Measurements from ENCODE around the gene ZBTB37. TPM values are rescaled to one million over a fixed set of nuclear protein-coding genes. Genes with fewer than 3 reads are reported as not detected.

Gene ZBTB37
- total and polyA plus RNA-seq, 12 donors = 0.55 to 15.2 (median 11.1) TPM

DNA sequence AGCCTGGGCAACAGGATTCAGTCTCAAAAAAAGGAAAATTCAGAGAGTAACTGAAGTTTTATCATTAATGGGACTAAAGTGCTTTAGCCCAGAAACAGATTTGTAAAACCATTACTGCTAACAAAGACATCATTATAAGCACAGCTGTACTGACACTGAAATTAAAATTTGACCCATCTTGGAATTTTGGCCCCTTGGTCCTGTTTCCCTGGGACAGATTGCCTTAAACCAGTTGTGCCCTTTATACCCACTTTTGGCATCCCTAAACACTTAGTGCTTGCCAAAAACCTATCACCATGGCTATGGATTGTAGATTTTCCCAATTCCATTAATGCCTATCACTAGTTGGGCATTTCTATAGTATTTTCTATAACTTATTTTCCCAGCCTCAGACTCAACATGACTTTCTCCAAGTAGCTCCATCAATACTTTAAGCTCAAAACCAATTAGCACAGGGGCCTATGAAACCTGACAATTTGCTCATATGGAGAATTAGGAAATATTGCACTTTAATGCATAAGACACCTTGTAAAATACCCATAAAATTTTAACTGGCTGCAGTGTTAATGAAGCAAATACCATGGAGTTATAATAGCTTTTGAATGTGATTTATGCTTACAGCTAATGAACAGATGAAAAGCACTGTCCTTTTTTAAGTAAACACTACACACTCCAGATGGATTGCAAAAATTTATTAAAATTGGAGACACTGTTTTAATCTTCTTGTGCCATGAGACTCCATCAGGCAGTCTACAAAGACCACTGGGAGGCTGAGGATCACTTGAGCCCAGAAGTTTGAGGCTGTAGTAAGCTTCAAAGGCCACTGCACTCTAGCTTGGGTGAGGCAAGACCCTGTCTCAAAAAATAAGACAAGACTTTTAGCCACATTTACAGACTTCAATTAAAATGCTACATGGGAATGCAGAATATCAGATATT, 4.7 kb upstream of the ZBTB37 start:
- DNase-seq = no peak
- Histone ChIP-seq H3K4me3 (no peak overlapping the region), H3K27me3 (no peaks in the 10 kb centered on the region), H3K36me3 (peaks cover 0 to 86% (median 54%) of the 10 kb centered on the region in 9 donors), H3K27ac (no peak overlapping the region), H3K4me1 (peaks cover 4 to 34% (median 28%) of the 10 kb centered on the region in 9 donors), H3K9me3 (no peaks in the 10 kb centered on the region)
- TF ChIP-seq CTCF (IDR thresholded peaks at IDR 0.05) = no peak
- no peak for ATAC-seq
- intact Hi-C loops (cut with DNase I) = loop anchor here in 1 of 10 donors (10.0 kb wide), 1 partner anchor 291 kb away; the partner anchor contains the start of gene RABGAP1L

DNA sequence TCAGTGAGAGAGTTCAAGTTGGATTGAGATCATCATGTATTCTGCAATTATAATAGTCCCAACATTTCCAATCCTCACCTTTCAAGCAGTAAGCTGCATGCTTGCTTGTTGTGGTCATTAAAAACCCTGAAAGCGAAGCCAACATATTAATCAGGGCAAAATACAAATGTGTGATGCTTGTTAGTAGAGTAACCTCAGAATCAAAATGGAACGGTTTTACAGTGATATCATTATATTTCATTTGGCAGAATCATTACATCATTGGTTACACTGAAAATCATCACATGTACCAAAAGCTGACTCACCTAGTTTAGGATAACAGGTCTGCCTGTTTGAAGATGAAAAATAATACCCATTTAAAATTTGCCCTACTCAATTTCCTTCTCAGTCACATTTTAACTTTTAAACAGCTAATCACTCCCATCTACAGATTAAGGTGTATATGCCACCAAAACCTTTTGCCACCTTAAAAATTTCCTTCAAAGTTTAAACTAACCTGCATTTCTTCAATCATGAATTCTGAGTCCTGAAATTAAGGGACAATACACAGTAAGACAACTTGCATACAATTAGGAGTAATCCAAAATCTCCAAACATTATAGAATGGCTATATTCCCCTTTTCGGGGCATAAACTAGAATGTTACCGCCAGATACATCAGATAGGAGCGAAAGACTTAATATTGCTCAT, 3.9 kb upstream of the ZBTB37 start:
- no peak for TF ChIP-seq CTCF (IDR thresholded peaks at IDR 0.05)
- no peak for DNase-seq
- H3K27ac ChIP-seq = no peak overlapping the region
- H3K27me3 ChIP-seq = no peaks in the 10 kb centered on the region
- intact Hi-C loops (cut with DNase I) = loop anchor here in 1 of 10 donors (10.0 kb wide), 1 partner anchor 290 kb away; the partner anchor contains the start of gene RABGAP1L
- 84 to 89% methylated on average over 5 of the region's 5 CpGs for WGBS, 2 donors
- H3K4me1 ChIP-seq = peaks cover 4 to 41% (median 34%) of the 10 kb centered on the region in 9 donors
- peaks cover 0 to 78% (median 48%) of the 10 kb centered on the region in 9 donors for H3K36me3 ChIP-seq
- no peaks in the 10 kb centered on the region for H3K9me3 ChIP-seq
- ATAC-seq = no peak
- H3K4me3 ChIP-seq = peak overlapping the region in 1 of 10 donors; percentile 87

GRCh38 chr1:173865468-173866164, 2.6 kb upstream of the ZBTB37 start:
- ATAC-seq (no peak), DNase-seq (no peak)
- Histone ChIP-seq H3K9me3 (no peaks in the 10 kb centered on the region), H3K36me3 (peaks cover 0 to 71% (median 45%) of the 10 kb centered on the region in 9 donors), H3K4me3 (peak overlapping the region in 3 of 10 donors; percentile 76 to 87 (median 81)), H3K27ac (peak overlapping the region in 3 of 10 donors; percentile 1 to 98 (median 33)), H3K27me3 (no peaks in the 10 kb centered on the region), H3K4me1 (peaks cover 4 to 53% (median 45%) of the 10 kb centered on the region in 9 donors)
- WGBS, 2 donors = 37 to 48% methylated on average over 4 of the region's 4 CpGs
- intact Hi-C loops (cut with DNase I) = loop anchor here in 3 of 10 donors (2.0 to 10.0 kb wide), 4 partner anchors 38 to 289 kb away; partner anchors contain the start of genes RC3H1 (in 2 of the 3), CENPL (in 1 of the 3), DARS2 (in 1 of the 3) and RABGAP1L (in 1 of the 3)
- TF ChIP-seq CTCF (IDR thresholded peaks at IDR 0.05) = no peak

Measured in heart right ventricle (tissue), 16 donors.